ENCODE measurements around the gene SMG9.

Gene SMG9

DNA sequence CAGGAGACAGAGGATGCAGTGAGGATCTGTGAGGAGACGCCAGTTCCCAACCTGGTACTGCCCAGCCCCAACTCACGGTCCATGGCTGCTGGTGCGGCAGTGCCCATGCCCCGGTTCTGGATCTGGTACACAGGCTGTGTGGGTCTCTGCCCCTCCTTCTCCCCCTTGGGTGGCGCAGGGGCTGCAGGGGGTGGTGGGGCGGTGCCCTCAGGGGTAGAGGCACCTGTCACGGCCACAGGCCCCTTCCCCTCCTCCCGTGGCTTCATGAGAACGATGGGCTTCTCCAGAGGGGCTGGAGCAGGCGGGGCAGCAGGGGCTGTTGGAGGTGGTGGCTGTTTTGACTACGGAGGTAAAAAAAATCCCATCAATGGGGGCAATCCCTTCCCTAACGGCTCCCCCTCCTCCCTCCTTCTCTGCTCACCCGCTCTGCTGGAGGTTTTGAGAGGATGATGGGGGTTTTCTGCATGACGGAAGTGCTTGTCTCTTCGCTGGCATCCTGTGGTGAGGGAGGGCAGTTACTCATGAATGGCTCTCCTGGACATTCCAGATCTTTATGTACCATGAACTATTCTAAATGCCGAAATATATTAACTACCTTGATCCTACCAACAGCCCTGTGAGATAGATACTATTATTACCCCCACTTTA is 7.1 kb downstream of the SMG9 start:
- no peak for TF ChIP-seq FOXP2 (optimal IDR thresholded peaks at IDR 0.05; ENCODE audit: borderline replicate concordance, extremely low read depth, extremely low read length, insufficient read depth)
- no peak for TF ChIP-seq POLR2AphosphoS5 (IDR thresholded peaks at IDR 0.05; ENCODE audit: low read depth, low read length)
- TF ChIP-seq REST (IDR thresholded peaks at IDR 0.05; ENCODE audit: insufficient read depth in 1 of 2, low read depth in 2 of 2, low read length in 2 of 2), result no peak
- TF ChIP-seq TAF1 (IDR thresholded peaks at IDR 0.05; ENCODE audit: borderline replicate concordance, insufficient read depth, low read length), result no peak
- TF ChIP-seq SIN3A (IDR thresholded peaks at IDR 0.05; ENCODE audit: borderline replicate concordance, insufficient read depth, low read length), result no peak

GRCh38 chr19:43743059-43743458 is 11.7 kb downstream of the SMG9 start:
- TF ChIP-seq FOXP2 (optimal IDR thresholded peaks at IDR 0.05; ENCODE audit: borderline replicate concordance, extremely low read depth, extremely low read length, insufficient read depth) (no peak), SIN3A (IDR thresholded peaks at IDR 0.05; ENCODE audit: borderline replicate concordance, insufficient read depth, low read length) (no peak), TAF1 (IDR thresholded peaks at IDR 0.05; ENCODE audit: borderline replicate concordance, insufficient read depth, low read length) (no peak), REST (IDR thresholded peaks at IDR 0.05; ENCODE audit: insufficient read depth in 1 of 2, low read depth in 2 of 2, low read length in 2 of 2) (no peak), POLR2AphosphoS5 (IDR thresholded peaks at IDR 0.05; ENCODE audit: low read depth, low read length) (no peak)

GRCh38 chr19:43741075-43741825 is 13.5 kb downstream of the SMG9 start:
- TF ChIP-seq SIN3A (IDR thresholded peaks at IDR 0.05; ENCODE audit: borderline replicate concordance, insufficient read depth, low read length), result no peak
- no peak for TF ChIP-seq FOXP2 (optimal IDR thresholded peaks at IDR 0.05; ENCODE audit: borderline replicate concordance, extremely low read depth, extremely low read length, insufficient read depth)
- TF ChIP-seq POLR2AphosphoS5 (IDR thresholded peaks at IDR 0.05; ENCODE audit: low read depth, low read length), result no peak
- TF ChIP-seq REST (IDR thresholded peaks at IDR 0.05; ENCODE audit: insufficient read depth in 1 of 2, low read depth in 2 of 2, low read length in 2 of 2), result no peak
- no peak for TF ChIP-seq TAF1 (IDR thresholded peaks at IDR 0.05; ENCODE audit: borderline replicate concordance, insufficient read depth, low read length)

DNA sequence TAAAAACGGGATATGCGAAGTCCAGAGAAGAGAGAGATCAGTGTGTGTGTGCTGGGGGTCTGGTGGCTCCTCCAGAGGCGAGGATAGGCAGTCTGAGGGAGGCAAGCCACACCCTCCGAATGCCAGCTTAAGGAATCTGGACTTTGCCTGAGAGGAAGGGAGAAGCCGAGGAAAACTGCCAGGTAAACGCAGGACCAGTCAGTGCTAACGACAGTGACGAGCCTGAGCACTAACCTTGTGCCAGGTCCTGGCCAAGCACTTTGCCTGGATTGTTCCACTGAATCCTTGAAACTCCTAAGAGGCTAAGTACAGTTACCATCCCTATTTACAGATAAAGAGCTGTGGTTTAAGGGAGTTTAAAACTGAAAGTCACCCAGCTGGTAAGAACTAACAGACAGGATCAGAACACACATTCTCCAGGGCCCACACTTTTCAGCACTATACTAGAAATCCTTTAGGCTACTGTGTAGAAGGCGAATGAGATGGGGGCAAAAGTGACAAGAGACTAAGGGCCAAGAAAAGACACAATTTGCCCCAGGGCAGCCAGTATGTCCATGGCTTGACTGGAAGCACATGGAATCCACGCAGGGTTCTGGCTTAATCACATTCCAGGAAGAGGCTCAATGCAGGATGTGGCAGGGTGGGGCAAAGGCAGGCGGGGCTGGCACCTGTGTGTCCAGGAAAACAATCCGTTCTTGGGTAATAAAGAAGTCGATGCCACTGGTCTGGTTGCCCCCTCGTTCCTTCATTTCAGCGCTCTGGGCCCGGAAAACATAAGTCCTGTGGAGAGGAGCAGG is 15.1 kb downstream of the SMG9 start:
- no peak for TF ChIP-seq FOXP2 (optimal IDR thresholded peaks at IDR 0.05; ENCODE audit: borderline replicate concordance, extremely low read depth, extremely low read length, insufficient read depth)

DNA sequence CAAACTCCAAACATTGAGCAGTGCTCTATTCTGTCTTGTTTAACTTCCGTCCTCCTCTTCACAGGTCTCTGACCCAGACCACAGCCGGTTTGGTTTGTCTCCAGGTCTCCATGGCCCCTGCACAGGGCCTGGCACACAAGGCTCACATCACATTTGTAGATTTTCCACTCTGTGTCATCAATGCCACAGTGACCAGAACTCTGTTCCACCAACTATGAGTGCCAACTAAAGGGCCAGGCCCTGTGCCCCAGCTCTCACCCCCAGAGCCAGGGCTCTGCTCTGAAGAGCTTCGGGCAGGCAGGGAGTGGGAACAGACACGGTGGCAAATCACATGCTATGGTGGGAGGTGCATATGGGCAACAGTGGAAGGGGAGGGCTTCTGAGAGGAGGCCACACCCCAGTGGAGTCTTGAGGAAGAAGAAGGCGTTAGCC is 16.0 kb downstream of the SMG9 start:
- TF ChIP-seq FOXP2 (optimal IDR thresholded peaks at IDR 0.05; ENCODE audit: borderline replicate concordance, extremely low read depth, extremely low read length, insufficient read depth), result no peak
- no peak for TF ChIP-seq POLR2AphosphoS5 (IDR thresholded peaks at IDR 0.05; ENCODE audit: low read depth, low read length)
- TF ChIP-seq SIN3A (IDR thresholded peaks at IDR 0.05; ENCODE audit: borderline replicate concordance, insufficient read depth, low read length), result no peak
- no peak for TF ChIP-seq REST (IDR thresholded peaks at IDR 0.05; ENCODE audit: insufficient read depth in 1 of 2, low read depth in 2 of 2, low read length in 2 of 2)
- TF ChIP-seq TAF1 (IDR thresholded peaks at IDR 0.05; ENCODE audit: borderline replicate concordance, insufficient read depth, low read length), result no peak
